HEK293 (cell line): Measurements from ENCODE around the gene HS1BP3.

Source experiments
- TRIM28 ChIP-seq: IDR thresholded peaks from 2 replicates; pipeline ENCODE4 v1.6.1; 2011; ENCODE audit warnings: low read length, control low read depth, borderline replicate concordance
- ZNF10 ChIP-seq: fragments of 450-650 bp; formaldehyde crosslinking; IDR thresholded peaks from 2 replicates; pipeline ENCODE4 v1.5.1; 2017; ENCODE audit warnings: missing biosample characterization, missing genetic modification characterization
- TF ChIP-seq, protein P1 (sequence below): fragments of 450-650 bp; formaldehyde crosslinking; IDR thresholded peaks from 2 replicates; pipeline ENCODE4 v1.5.1; 2016; ENCODE audit warnings: missing biosample characterization, missing genetic modification characterization

DNA sequence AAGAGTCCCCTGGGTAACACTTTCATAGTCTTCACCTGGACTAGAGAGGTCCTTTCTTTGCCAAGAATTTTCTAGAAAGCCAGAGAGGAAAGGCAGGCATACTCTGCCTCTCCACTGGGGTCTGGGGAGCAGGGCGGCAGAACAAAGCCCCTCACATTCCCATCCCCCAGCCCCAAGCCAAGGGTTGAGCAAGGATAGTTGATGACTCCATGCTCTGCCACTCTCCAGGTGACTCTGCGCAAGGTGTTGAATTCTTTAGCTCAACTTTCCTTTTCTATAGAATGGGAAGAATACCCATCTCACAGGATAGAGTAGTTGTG is 13.1 kb upstream of the HS1BP3 start:
- TF ChIP-seq, protein P1, sequence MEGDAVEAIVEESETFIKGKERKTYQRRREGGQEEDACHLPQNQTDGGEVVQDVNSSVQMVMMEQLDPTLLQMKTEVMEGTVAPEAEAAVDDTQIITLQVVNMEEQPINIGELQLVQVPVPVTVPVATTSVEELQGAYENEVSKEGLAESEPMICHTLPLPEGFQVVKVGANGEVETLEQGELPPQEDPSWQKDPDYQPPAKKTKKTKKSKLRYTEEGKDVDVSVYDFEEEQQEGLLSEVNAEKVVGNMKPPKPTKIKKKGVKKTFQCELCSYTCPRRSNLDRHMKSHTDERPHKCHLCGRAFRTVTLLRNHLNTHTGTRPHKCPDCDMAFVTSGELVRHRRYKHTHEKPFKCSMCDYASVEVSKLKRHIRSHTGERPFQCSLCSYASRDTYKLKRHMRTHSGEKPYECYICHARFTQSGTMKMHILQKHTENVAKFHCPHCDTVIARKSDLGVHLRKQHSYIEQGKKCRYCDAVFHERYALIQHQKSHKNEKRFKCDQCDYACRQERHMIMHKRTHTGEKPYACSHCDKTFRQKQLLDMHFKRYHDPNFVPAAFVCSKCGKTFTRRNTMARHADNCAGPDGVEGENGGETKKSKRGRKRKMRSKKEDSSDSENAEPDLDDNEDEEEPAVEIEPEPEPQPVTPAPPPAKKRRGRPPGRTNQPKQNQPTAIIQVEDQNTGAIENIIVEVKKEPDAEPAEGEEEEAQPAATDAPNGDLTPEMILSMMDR (tag by site-specific recombination), result no peak
- TF ChIP-seq ZNF10 (no peak), TRIM28 (no peak)
